Glutamatergic neuron (in vitro differentiated cells): ENCODE data around the gene CCNB1IP1. TPM values are rescaled to one million over a fixed set of nuclear protein-coding genes. Genes with fewer than 3 reads are reported as not detected.

Source experiments
- DNase-seq: peaks from one replicate; pipeline ENCODE4 v3.0.0; 2022
- H3K27ac Mint-ChIP-seq: one replicate; pipeline ENCODE4 v1.8.0; 2020; ENCODE audit warnings: mild to moderate bottlenecking, mixed read lengths, inconsistent platforms; ENCODE audit not compliant: unreplicated experiment
- H3K27me3 Mint-ChIP-seq: one replicate; pipeline ENCODE4 v1.8.0; 2020; ENCODE audit warnings: mild to moderate bottlenecking, moderate library complexity, mixed read lengths, inconsistent platforms; ENCODE audit not compliant: unreplicated experiment
- H3K36me3 Mint-ChIP-seq: one replicate; pipeline ENCODE4 v1.8.0; 2020; ENCODE audit warnings: mild to moderate bottlenecking, mixed read lengths, inconsistent platforms; ENCODE audit not compliant: unreplicated experiment
- H3K4me1 Mint-ChIP-seq: one replicate; pipeline ENCODE4 v1.8.0; 2020; ENCODE audit warnings: mild to moderate bottlenecking, low read depth, mixed read lengths, inconsistent platforms; ENCODE audit not compliant: unreplicated experiment
- H3K4me3 Mint-ChIP-seq: one replicate; pipeline ENCODE4 v1.8.0; 2020; ENCODE audit warnings: mild to moderate bottlenecking, mixed read lengths, inconsistent platforms; ENCODE audit not compliant: unreplicated experiment
- H3K9me3 Mint-ChIP-seq: one replicate; pipeline ENCODE4 v1.8.0; 2020; ENCODE audit warnings: mild to moderate bottlenecking, moderate library complexity, mixed read lengths, inconsistent platforms; ENCODE audit not compliant: unreplicated experiment
- CTCF ChIP-seq: fragments of 200-600 bp; sonication (generic); IDR thresholded peaks from one replicate; pipeline ENCODE4 v1.5.0; 2021; ENCODE audit not compliant: partially characterized antibody, unreplicated experiment
- total RNA-seq: library from RNA; stranded (reverse); fragmentation: NEBNext Ultra II Directional; extraction: Animal tissue kit (Norgen Biotek cat#: 25700); gene quantifications from one replicate; pipeline ENCODE4 v1.2.1, GENCODE V29; 2021; ENCODE audit not compliant: unreplicated experiment

Gene CCNB1IP1
- total RNA-seq, 1 donor from 2014 or later, result 95.8 TPM

GRCh38 chr14:20328705-20329104 is 4.4 kb downstream of the CCNB1IP1 start:
- Mint-ChIP-seq H3K4me3 (no peak overlapping the region), H3K4me1 (peaks cover 17% of the 10 kb centered on the region), H3K36me3 (no peaks in the 10 kb centered on the region), H3K27me3 (peaks cover 5% of the 10 kb centered on the region), H3K27ac (no peak overlapping the region), H3K9me3 (no peaks in the 10 kb centered on the region)
- no peak for TF ChIP-seq CTCF
- DNase-seq, result no peak

- Mint-ChIP-seq H3K4me1 (peaks cover 14% of the 10 kb centered on the region), H3K36me3 (no peaks in the 10 kb centered on the region), H3K9me3 (no peaks in the 10 kb centered on the region), H3K4me3 (peak overlapping the region; percentile 13), H3K27me3 (no peaks in the 10 kb centered on the region), H3K27ac (no peak overlapping the region)
- no peak for DNase-seq
- TF ChIP-seq CTCF, result peak; percentile 78
These were observed 5.8 kb downstream of the CCNB1IP1 start for GRCh38 chr14:20327005-20327869.

- Mint-ChIP-seq H3K27me3 (no peaks in the 10 kb centered on the region), H3K36me3 (peaks cover 3% of the 10 kb centered on the region), H3K4me1 (no peaks in the 10 kb centered on the region), H3K27ac (no peak overlapping the region), H3K9me3 (peaks cover 2% of the 10 kb centered on the region), H3K4me3 (no peak overlapping the region)
- no peak for DNase-seq
- TF ChIP-seq CTCF, result no peak
These were observed 15.4 kb downstream of the CCNB1IP1 start for GRCh38 chr14:20317720-20318119.

- Mint-ChIP-seq H3K27ac (no peak overlapping the region), H3K9me3 (peaks cover 2% of the 10 kb centered on the region), H3K36me3 (peaks cover 3% of the 10 kb centered on the region), H3K4me3 (no peak overlapping the region), H3K27me3 (no peaks in the 10 kb centered on the region), H3K4me1 (no peaks in the 10 kb centered on the region)
- DNase-seq, result no peak
- no peak for TF ChIP-seq CTCF
These were observed 19.1 kb downstream of the CCNB1IP1 start for GRCh38 chr14:20314026-20314425.

- no peak for DNase-seq
These were observed 27.0 kb downstream of the CCNB1IP1 start for GRCh38 chr14:20306079-20306423.

More at GRCh38 chr14:20306079-20306423, 27.0 kb downstream of the CCNB1IP1 start:
- Mint-ChIP-seq H3K27me3 (peaks cover 2% of the 10 kb centered on the region), H3K4me1 (peaks cover 4% of the 10 kb centered on the region), H3K36me3 (peaks cover 5% of the 10 kb centered on the region), H3K27ac (peak overlapping the region; percentile 3), H3K9me3 (peaks cover 6% of the 10 kb centered on the region), H3K4me3 (peak overlapping the region; percentile 95)
- TF ChIP-seq CTCF, result no peak
